Measurements from ENCODE around the gene PIKFYVE.

The PIKFYVE gene

DNA sequence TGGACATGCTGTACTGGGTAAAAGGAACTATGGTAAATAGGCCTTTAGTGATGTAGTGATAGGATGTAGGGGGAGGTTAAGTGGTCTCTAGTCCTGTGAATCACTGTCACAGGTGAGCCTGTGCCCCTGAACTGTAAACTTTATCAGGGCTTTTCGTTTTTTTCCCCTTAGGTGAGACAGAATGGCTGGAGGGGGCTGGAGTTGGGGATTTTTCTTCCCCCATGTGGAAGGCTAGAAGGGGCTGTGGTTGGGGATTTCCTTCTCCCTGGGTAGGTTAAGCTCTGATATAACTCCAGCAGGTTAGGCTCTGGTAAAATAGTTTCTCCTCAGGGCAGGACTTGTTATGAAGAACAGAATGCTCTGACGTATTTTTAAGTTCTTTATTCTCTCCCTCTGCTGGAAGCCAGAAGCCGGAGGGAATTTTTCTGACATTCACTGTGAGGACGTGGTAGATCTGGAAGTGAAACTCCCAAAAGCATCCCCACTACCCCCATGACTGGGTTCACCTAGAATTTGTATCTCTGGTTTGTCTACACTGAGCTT is 28.5 kb downstream of the PIKFYVE start:
- Histone ChIP-seq H3K27ac (ENCODE audit: low read depth, low read length) (no peak overlapping the region), H3K4me1 (ENCODE audit: control insufficient read depth in 5 of 5, insufficient read depth in 5 of 5, low read length in 5 of 5) (no peaks in the 10 kb centered on the region), H3K36me3 (ENCODE audit: control insufficient read depth in 5 of 5, insufficient read depth in 5 of 5, low read length in 5 of 5) (peaks cover 29 to 48% (median 36%) of the 10 kb centered on the region in 5 donors), H3K4me3 (ENCODE audit: low read depth in 1 of 5, low read length in 5 of 5) (no peak overlapping the region), H3K27me3 (ENCODE audit: control insufficient read depth in 5 of 5, insufficient read depth in 4 of 5, low read length in 5 of 5) (no peaks in the 10 kb centered on the region), H3K9me3 (ENCODE audit: control insufficient read depth in 5 of 5, low read length in 5 of 5) (peaks cover 0 to 6% (median 0%) of the 10 kb centered on the region in 5 donors), H3K9ac (ENCODE audit: low read length in 5 of 5) (no peak overlapping the region)

GRCh38 chr2:208295834-208296233 is 29.8 kb downstream of the PIKFYVE start:
- no peak overlapping the region for H3K9ac ChIP-seq (ENCODE audit: low read length in 5 of 5)
- no peak overlapping the region for H3K4me3 ChIP-seq (ENCODE audit: low read depth in 1 of 5, low read length in 5 of 5)
- H3K9me3 ChIP-seq (ENCODE audit: control insufficient read depth in 5 of 5, low read length in 5 of 5), result peaks cover 0 to 1% (median 0%) of the 10 kb centered on the region in 5 donors
- H3K36me3 ChIP-seq (ENCODE audit: control insufficient read depth in 5 of 5, insufficient read depth in 5 of 5, low read length in 5 of 5), result peaks cover 25 to 48% (median 31%) of the 10 kb centered on the region in 5 donors
- no peak overlapping the region for H3K27ac ChIP-seq (ENCODE audit: low read depth, low read length)
- no peaks in the 10 kb centered on the region for H3K27me3 ChIP-seq (ENCODE audit: control insufficient read depth in 5 of 5, insufficient read depth in 4 of 5, low read length in 5 of 5)
- H3K4me1 ChIP-seq (ENCODE audit: control insufficient read depth in 5 of 5, insufficient read depth in 5 of 5, low read length in 5 of 5), result no peaks in the 10 kb centered on the region

DNA sequence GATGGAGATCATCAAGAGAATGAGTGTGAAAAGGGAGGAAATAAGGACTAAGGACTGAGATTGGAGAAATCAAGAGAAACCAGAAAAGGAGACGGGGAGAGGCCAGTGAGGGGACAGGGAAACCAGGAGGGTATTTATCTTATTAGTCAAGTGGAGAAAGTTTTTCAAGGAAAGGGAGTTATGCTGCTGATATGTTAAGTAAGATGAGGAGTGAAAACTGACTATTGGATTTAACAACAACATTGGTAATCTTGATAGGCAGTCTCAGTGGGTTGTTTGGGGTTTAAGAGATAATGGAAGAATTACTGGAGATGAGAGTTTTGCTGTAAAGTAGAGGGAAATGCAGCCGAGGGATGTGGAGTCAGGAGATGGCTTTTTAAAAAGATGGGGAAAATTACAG is 30.6 kb downstream of the PIKFYVE start:
- no peaks in the 10 kb centered on the region for H3K27me3 ChIP-seq (ENCODE audit: control insufficient read depth in 5 of 5, insufficient read depth in 4 of 5, low read length in 5 of 5)
- H3K27ac ChIP-seq (ENCODE audit: low read depth, low read length), result no peak overlapping the region
- H3K36me3 ChIP-seq (ENCODE audit: control insufficient read depth in 5 of 5, insufficient read depth in 5 of 5, low read length in 5 of 5), result peaks cover 31 to 54% (median 35%) of the 10 kb centered on the region in 5 donors
- no peak overlapping the region for H3K4me3 ChIP-seq (ENCODE audit: low read depth in 1 of 5, low read length in 5 of 5)
- no peaks in the 10 kb centered on the region for H3K9me3 ChIP-seq (ENCODE audit: control insufficient read depth in 5 of 5, low read length in 5 of 5)
- H3K4me1 ChIP-seq (ENCODE audit: control insufficient read depth in 5 of 5, insufficient read depth in 5 of 5, low read length in 5 of 5), result no peaks in the 10 kb centered on the region
- H3K9ac ChIP-seq (ENCODE audit: low read length in 5 of 5), result no peak overlapping the region

- no peak overlapping the region for H3K9ac ChIP-seq (ENCODE audit: low read length in 5 of 5)
- H3K4me3 ChIP-seq (ENCODE audit: low read depth in 1 of 5, low read length in 5 of 5), result no peak overlapping the region
- H3K27me3 ChIP-seq (ENCODE audit: control insufficient read depth in 5 of 5, insufficient read depth in 4 of 5, low read length in 5 of 5), result no peaks in the 10 kb centered on the region
- no peak overlapping the region for H3K27ac ChIP-seq (ENCODE audit: low read depth, low read length)
- no peaks in the 10 kb centered on the region for H3K9me3 ChIP-seq (ENCODE audit: control insufficient read depth in 5 of 5, low read length in 5 of 5)
- H3K4me1 ChIP-seq (ENCODE audit: control insufficient read depth in 5 of 5, insufficient read depth in 5 of 5, low read length in 5 of 5), result no peaks in the 10 kb centered on the region
- H3K36me3 ChIP-seq (ENCODE audit: control insufficient read depth in 5 of 5, insufficient read depth in 5 of 5, low read length in 5 of 5), result peaks cover 39 to 68% (median 48%) of the 10 kb centered on the region in 5 donors
Measured at GRCh38 chr2:208297961-208298360, 31.9 kb downstream of the PIKFYVE start.

- Histone ChIP-seq H3K9ac (ENCODE audit: low read length in 5 of 5) (no peak overlapping the region), H3K27ac (ENCODE audit: low read depth, low read length) (no peak overlapping the region), H3K36me3 (ENCODE audit: control insufficient read depth in 5 of 5, insufficient read depth in 5 of 5, low read length in 5 of 5) (peaks cover 41 to 74% (median 57%) of the 10 kb centered on the region in 5 donors), H3K4me3 (ENCODE audit: low read depth in 1 of 5, low read length in 5 of 5) (no peak overlapping the region), H3K27me3 (ENCODE audit: control insufficient read depth in 5 of 5, insufficient read depth in 4 of 5, low read length in 5 of 5) (no peaks in the 10 kb centered on the region), H3K4me1 (ENCODE audit: control insufficient read depth in 5 of 5, insufficient read depth in 5 of 5, low read length in 5 of 5) (no peaks in the 10 kb centered on the region), H3K9me3 (ENCODE audit: control insufficient read depth in 5 of 5, low read length in 5 of 5) (no peaks in the 10 kb centered on the region)
Measured at GRCh38 chr2:208300847-208301618, 35.0 kb downstream of the PIKFYVE start.

DNA sequence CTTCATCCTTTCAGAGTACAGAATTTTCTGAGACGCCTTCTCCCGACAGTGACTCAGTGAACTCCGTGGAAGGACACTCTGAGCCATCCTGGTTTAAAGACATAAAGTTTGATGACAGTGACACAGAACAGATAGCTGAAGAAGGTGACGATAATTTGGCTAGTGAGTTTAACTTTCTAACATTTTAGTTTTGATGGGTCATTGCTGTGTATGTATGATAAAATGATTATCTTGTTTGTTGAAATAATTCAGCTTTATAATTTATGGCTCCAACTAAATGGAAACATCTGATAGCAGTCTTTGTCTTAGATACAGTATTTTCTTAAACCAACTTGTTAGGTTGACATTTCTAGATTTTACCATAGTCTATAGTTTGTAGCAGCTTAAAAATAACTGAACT is 38.1 kb downstream of the PIKFYVE start:
- Histone ChIP-seq H3K36me3 (ENCODE audit: control insufficient read depth in 5 of 5, insufficient read depth in 5 of 5, low read length in 5 of 5) (peaks cover 32 to 71% (median 49%) of the 10 kb centered on the region in 5 donors), H3K9me3 (ENCODE audit: control insufficient read depth in 5 of 5, low read length in 5 of 5) (no peaks in the 10 kb centered on the region), H3K27me3 (ENCODE audit: control insufficient read depth in 5 of 5, insufficient read depth in 4 of 5, low read length in 5 of 5) (no peaks in the 10 kb centered on the region), H3K9ac (ENCODE audit: low read length in 5 of 5) (no peak overlapping the region), H3K4me1 (ENCODE audit: control insufficient read depth in 5 of 5, insufficient read depth in 5 of 5, low read length in 5 of 5) (no peaks in the 10 kb centered on the region), H3K27ac (ENCODE audit: low read depth, low read length) (no peak overlapping the region), H3K4me3 (ENCODE audit: low read depth in 1 of 5, low read length in 5 of 5) (no peak overlapping the region)

GRCh38 chr2:208304695-208305094 is 38.6 kb downstream of the PIKFYVE start:
- Histone ChIP-seq H3K4me1 (ENCODE audit: control insufficient read depth in 5 of 5, insufficient read depth in 5 of 5, low read length in 5 of 5) (no peaks in the 10 kb centered on the region), H3K9ac (ENCODE audit: low read length in 5 of 5) (no peak overlapping the region), H3K9me3 (ENCODE audit: control insufficient read depth in 5 of 5, low read length in 5 of 5) (no peaks in the 10 kb centered on the region), H3K27me3 (ENCODE audit: control insufficient read depth in 5 of 5, insufficient read depth in 4 of 5, low read length in 5 of 5) (no peaks in the 10 kb centered on the region), H3K4me3 (ENCODE audit: low read depth in 1 of 5, low read length in 5 of 5) (no peak overlapping the region), H3K27ac (ENCODE audit: low read depth, low read length) (no peak overlapping the region), H3K36me3 (ENCODE audit: control insufficient read depth in 5 of 5, insufficient read depth in 5 of 5, low read length in 5 of 5) (peaks cover 32 to 67% (median 48%) of the 10 kb centered on the region in 5 donors)

DNA sequence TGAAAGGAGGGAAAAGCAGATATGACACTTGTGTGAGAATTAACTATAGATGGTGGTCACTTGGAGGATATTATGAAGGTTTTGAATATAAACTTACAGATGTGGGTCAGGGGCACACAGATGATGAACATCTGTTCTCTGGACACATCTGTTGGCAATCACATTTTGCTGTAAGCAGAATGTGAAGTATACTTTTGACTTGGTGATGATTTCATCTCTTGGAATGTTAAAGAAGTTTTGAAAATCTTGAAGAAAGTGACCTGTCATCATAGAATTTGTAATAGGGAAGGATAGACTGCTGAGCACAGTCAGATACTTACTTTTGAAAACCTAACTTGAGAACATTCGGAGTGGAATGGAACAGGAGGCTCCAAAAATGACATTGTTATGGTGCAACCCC is 40.2 kb downstream of the PIKFYVE start:
- no peak overlapping the region for H3K9ac ChIP-seq (ENCODE audit: low read length in 5 of 5)
- no peaks in the 10 kb centered on the region for H3K27me3 ChIP-seq (ENCODE audit: control insufficient read depth in 5 of 5, insufficient read depth in 4 of 5, low read length in 5 of 5)
- no peaks in the 10 kb centered on the region for H3K4me1 ChIP-seq (ENCODE audit: control insufficient read depth in 5 of 5, insufficient read depth in 5 of 5, low read length in 5 of 5)
- no peaks in the 10 kb centered on the region for H3K9me3 ChIP-seq (ENCODE audit: control insufficient read depth in 5 of 5, low read length in 5 of 5)
- H3K27ac ChIP-seq (ENCODE audit: low read depth, low read length), result no peak overlapping the region
- H3K4me3 ChIP-seq (ENCODE audit: low read depth in 1 of 5, low read length in 5 of 5), result no peak overlapping the region
- peaks cover 33 to 61% (median 35%) of the 10 kb centered on the region in 5 donors for H3K36me3 ChIP-seq (ENCODE audit: control insufficient read depth in 5 of 5, insufficient read depth in 5 of 5, low read length in 5 of 5)

DNA sequence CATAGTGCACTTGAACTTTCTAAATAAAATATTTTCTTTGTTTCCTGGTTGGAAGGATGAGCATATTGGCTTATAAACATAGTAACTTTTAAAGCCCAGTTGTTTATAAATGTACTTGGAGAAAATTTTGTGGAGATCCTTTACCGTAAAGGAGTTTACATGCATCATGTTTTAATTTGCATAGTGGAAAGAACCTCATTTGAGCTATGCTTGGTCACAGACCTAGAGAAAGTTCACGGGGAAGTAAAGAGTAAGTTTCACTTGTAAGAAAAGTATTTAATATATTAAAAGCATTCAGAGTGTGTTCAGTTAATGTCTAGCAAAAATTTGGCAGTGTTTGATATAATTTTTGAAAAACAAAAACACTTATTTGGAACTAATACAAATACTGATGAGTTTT is 45.3 kb downstream of the PIKFYVE start:
- no peak overlapping the region for H3K9ac ChIP-seq (ENCODE audit: low read length in 5 of 5)
- H3K4me3 ChIP-seq (ENCODE audit: low read depth in 1 of 5, low read length in 5 of 5), result no peak overlapping the region
- no peaks in the 10 kb centered on the region for H3K9me3 ChIP-seq (ENCODE audit: control insufficient read depth in 5 of 5, low read length in 5 of 5)
- H3K27me3 ChIP-seq (ENCODE audit: control insufficient read depth in 5 of 5, insufficient read depth in 4 of 5, low read length in 5 of 5), result no peaks in the 10 kb centered on the region
- no peak overlapping the region for H3K27ac ChIP-seq (ENCODE audit: low read depth, low read length)
- peaks cover 12 to 26% (median 17%) of the 10 kb centered on the region in 5 donors for H3K36me3 ChIP-seq (ENCODE audit: control insufficient read depth in 5 of 5, insufficient read depth in 5 of 5, low read length in 5 of 5)
- H3K4me1 ChIP-seq (ENCODE audit: control insufficient read depth in 5 of 5, insufficient read depth in 5 of 5, low read length in 5 of 5), result no peaks in the 10 kb centered on the region

DNA sequence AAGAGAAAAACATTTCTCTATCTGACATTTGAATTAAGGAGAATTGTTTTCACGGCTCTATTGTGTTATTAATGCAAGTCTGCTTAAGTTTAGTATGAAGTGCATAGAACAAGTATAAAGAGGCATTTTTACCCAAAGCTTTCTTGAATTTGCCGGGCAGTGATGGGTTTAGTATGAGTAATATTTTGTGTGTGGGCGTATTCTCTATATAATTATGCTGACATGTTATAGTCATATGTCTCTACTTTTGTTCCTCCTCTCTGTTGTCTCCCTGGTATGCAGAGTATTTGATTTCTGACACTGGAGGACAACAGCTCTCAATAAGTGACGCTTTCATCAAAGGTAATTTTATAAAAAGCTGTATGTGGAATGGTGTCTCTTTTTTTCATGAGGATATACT is 45.9 kb downstream of the PIKFYVE start:
- no peaks in the 10 kb centered on the region for H3K9me3 ChIP-seq (ENCODE audit: control insufficient read depth in 5 of 5, low read length in 5 of 5)
- H3K9ac ChIP-seq (ENCODE audit: low read length in 5 of 5), result no peak overlapping the region
- H3K27me3 ChIP-seq (ENCODE audit: control insufficient read depth in 5 of 5, insufficient read depth in 4 of 5, low read length in 5 of 5), result no peaks in the 10 kb centered on the region
- no peak overlapping the region for H3K4me3 ChIP-seq (ENCODE audit: low read depth in 1 of 5, low read length in 5 of 5)
- H3K36me3 ChIP-seq (ENCODE audit: control insufficient read depth in 5 of 5, insufficient read depth in 5 of 5, low read length in 5 of 5), result peaks cover 10 to 24% (median 17%) of the 10 kb centered on the region in 5 donors
- no peak overlapping the region for H3K27ac ChIP-seq (ENCODE audit: low read depth, low read length)
- no peaks in the 10 kb centered on the region for H3K4me1 ChIP-seq (ENCODE audit: control insufficient read depth in 5 of 5, insufficient read depth in 5 of 5, low read length in 5 of 5)

Data from subcutaneous abdominal adipose tissue (tissue), 5 donors.